Fibroblast of mammary gland (primary cell): ENCODE measurements around the gene HSF2BP.

Experiments used
- DNase-seq: peaks from one replicate; pipeline ENCODE4 v3.0.0-alpha.2; 2010; ENCODE audit warnings: low read depth
- H3K4me3 ChIP-seq: 2 replicates; pipeline ENCODE4 v1.5.1; 2011; ENCODE audit warnings: low read depth, mild to moderate bottlenecking, low read length, moderate library complexity; ENCODE audit not compliant: control insufficient read depth
- CTCF ChIP-seq: conservative IDR thresholded peaks from 2 replicates; pipeline ENCODE4 v1.5.1; 2011; ENCODE audit warnings: low read depth, low read length, inconsistent platforms; ENCODE audit not compliant: control insufficient read depth, insufficient read depth

HSF2BP gene

GRCh38 chr21:43627527-43627926 is 31.8 kb downstream of the HSF2BP start:
- no peak overlapping the region for H3K4me3 ChIP-seq
- no peak for DNase-seq
- TF ChIP-seq CTCF, result no peak

DNA sequence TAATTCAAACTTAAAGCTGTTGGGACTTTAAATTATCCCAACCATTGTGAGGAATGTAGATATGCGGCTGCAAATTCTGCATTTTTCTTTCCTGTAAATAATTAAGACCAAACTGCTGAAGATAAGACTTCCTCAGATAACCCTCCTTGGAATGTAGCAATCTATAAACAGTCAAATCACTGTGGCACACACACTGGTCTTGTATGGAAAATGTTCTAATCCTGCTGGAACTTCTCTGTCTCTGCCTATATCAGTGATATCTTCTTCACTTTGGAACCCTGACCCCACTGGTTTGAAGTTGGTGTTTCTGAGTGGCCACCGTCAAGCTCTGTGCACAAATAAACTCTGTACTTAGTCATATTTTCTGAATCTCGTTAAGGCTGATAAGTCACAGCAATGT is 32.9 kb downstream of the HSF2BP start:
- TF ChIP-seq CTCF, result no peak
- H3K4me3 ChIP-seq, result no peak overlapping the region
- DNase-seq, result no peak

GRCh38 chr21:43624339-43624738 is 34.9 kb downstream of the HSF2BP start:
- no peak for DNase-seq
- TF ChIP-seq CTCF, result no peak
- no peak overlapping the region for H3K4me3 ChIP-seq

- no peak for DNase-seq
- H3K4me3 ChIP-seq, result no peak overlapping the region
- no peak for TF ChIP-seq CTCF
These were observed 35.7 kb downstream of the HSF2BP start for GRCh38 chr21:43623588-43623987.

GRCh38 chr21:43622796-43623195 is 36.5 kb downstream of the HSF2BP start:
- no peak for DNase-seq

DNA sequence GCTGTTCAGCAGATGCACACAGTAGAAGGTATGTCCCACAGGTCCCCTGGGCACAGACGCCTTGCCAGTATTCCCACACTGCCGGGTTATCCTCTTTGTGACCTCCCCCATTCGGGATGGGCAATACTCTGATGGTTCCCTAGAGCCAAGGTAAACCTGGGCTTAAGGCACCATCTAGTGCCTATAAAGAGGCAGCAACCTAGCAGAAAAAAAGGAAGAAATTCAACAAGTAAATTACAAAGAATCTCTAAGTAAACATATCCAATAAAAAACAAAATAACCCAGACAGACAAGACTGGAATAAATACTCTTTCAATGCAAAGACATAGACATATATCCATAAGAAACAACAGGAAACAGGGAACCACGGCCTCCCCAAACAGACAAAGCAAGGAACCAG is 39.4 kb downstream of the HSF2BP start:
- peak; percentile 16 for TF ChIP-seq CTCF
- H3K4me3 ChIP-seq, result no peak overlapping the region
- DNase-seq, result no peak

More at GRCh38 chr21:43622796-43623195, 36.5 kb downstream of the HSF2BP start:
- no peak for TF ChIP-seq CTCF
- no peak overlapping the region for H3K4me3 ChIP-seq

DNA sequence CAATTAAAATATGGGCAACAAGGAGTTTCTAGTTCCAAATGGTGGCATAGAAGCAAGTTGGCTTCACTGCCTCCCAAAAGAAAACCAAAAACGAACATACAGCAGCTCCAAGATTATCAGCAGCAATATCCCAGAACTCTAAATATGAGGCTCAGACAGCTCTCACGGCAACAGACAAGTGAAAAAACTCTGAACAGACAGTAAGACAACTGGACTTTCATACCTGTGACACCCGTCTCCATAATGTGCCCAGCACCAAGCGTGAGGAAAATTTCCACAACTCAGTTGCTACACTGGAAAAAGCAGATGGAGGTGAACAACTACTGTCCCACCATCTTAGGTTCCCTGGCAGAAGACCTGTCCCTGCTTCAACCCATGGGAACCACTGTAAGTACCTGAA is 39.9 kb downstream of the HSF2BP start:
- no peak for TF ChIP-seq CTCF

More for the DNA sequence above, 39.9 kb downstream of the HSF2BP start:
- no peak for DNase-seq
- H3K4me3 ChIP-seq, result no peak overlapping the region
